Right lobe of liver (tissue), 4 donors: ENCODE measurements around the gene DDX1.
A peak's percentile ranks its signal among the peaks of the same experiment; 100 is the strongest.

Source experiments
- CTCF ChIP-seq, 4 donors: fragments of 200-600 bp in 3 of 4; fragments of 450-650 bp in 1 of 4; IDR thresholded peaks; one replicate each; pipeline versions ENCODE4 v1.5.1 to v1.8.0; 2016 to 2022; ENCODE audit warnings: antibody characterized with exemption in 4 of 4, mild to moderate bottlenecking in 2 of 4
- POLR2A ChIP-seq: fragments of 450-650 bp; IDR thresholded peaks from one replicate; pipeline ENCODE4 v1.6.1; 2017; ENCODE audit warnings: antibody characterized with exemption, mild to moderate bottlenecking
- donor health status: DM: no; HTN: no; CAD: no.
- donor health status: DM: no; HTN: no; CAD: no.
- donor health status: DM: no; HTN: yes; CAD: no.

- TF ChIP-seq CTCF (IDR thresholded peaks at IDR 0.05) (no peak), POLR2A (peak; percentile 73)
These were observed at the start of gene DDX1 for GRCh38 chr2:15591692-15592463.
